H1 (cell line): ENCODE data around the gene CHST8. TPM values are rescaled to one million over a fixed set of nuclear protein-coding genes. Genes with fewer than 3 reads are reported as not detected.

ENCODE experiments used
- CBX5 ChIP-seq: fragments of 300-800, 300-1000 bp; sonication (generic); IDR thresholded peaks from 2 replicates; pipeline ENCODE4 v1.7.1; 2016; ENCODE audit warnings: antibody characterized with exemption, low read length, low read depth
- polyA plus RNA-seq, 7 experiments: library from polyadenylated mRNA; depleted of rRNA in 3 of 7; stranded (reverse) in 5 of 7; unstranded in 2 of 7; fragments of >200 nt in 5 of 7; fragments of 200-250 nt in 2 of 7; gene quantifications; 1 replicate in 5 of 7; 2 replicates in 1 of 7; 4 replicates in 1 of 7; pipeline versions ENCODE4 v1.2.1 to v1.2.3, GENCODE V29; 2011 to 2013; ENCODE audit warnings: missing spikeins in 2 of 7, mixed read lengths in 2 of 7
- total RNA-seq: library from RNA; stranded (reverse); fragmentation: NEBNext Ultra II Directional; extraction: Animal tissue kit (Norgen Biotek cat#: 25700); gene quantifications from 2 replicates; pipeline ENCODE4 v1.2.1, GENCODE V29; 2021

The CHST8 gene
- total and polyA plus RNA-seq, 2 of the 8 experiments (the other 6 are each of a cell fraction or from before 2014, with no cell fraction given): 10.8 to 28.2 TPM

GRCh38 chr19:33684538-33685232, 62.9 kb downstream of the CHST8 start (continued):
- TF ChIP-seq CBX5: no peak
